T-helper 1 cell treated with Interleukin-12 subunit alpha and Interleukin-12 subunit beta and Interleukin-4 antibody, amounts not matched to agents 30 ng/mL and 1 ng/mL, for 36 hours (primary cell): ENCODE data around the gene ARHGAP31. TPM values are rescaled to one million over a fixed set of nuclear protein-coding genes. Genes with fewer than 3 reads are reported as not detected.
"Not testable (repeated sequence)": the region's sequence is repeated elsewhere in the genome, so short reads cannot be mapped to it uniquely, and the experiment has no call there.

Source experiments
- intact Hi-C: fragments of 100-400 bp; cut with micrococcal nuclease; formaldehyde crosslinking; loops from one replicate; pipeline ENCODE4 v1.15.1; 2024
- total RNA-seq: library from RNA; stranded (reverse); gene quantifications from 2 replicates; pipeline ENCODE4 v1.2.3, GENCODE V29; 2022

The ARHGAP31 gene, protein sequence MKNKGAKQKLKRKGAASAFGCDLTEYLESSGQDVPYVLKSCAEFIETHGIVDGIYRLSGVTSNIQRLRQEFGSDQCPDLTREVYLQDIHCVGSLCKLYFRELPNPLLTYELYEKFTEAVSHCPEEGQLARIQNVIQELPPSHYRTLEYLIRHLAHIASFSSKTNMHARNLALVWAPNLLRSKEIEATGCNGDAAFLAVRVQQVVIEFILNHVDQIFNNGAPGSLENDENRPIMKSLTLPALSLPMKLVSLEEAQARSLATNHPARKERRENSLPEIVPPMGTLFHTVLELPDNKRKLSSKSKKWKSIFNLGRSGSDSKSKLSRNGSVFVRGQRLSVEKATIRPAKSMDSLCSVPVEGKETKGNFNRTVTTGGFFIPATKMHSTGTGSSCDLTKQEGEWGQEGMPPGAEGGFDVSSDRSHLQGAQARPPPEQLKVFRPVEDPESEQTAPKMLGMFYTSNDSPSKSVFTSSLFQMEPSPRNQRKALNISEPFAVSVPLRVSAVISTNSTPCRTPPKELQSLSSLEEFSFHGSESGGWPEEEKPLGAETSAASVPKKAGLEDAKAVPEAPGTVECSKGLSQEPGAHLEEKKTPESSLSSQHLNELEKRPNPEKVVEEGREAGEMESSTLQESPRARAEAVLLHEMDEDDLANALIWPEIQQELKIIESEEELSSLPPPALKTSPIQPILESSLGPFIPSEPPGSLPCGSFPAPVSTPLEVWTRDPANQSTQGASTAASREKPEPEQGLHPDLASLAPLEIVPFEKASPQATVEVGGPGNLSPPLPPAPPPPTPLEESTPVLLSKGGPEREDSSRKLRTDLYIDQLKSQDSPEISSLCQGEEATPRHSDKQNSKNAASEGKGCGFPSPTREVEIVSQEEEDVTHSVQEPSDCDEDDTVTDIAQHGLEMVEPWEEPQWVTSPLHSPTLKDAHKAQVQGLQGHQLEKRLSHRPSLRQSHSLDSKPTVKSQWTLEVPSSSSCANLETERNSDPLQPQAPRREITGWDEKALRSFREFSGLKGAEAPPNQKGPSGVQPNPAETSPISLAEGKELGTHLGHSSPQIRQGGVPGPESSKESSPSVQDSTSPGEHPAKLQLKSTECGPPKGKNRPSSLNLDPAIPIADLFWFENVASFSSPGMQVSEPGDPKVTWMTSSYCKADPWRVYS (N-terminal part only)
- total RNA-seq = 4.2 and 5.0 TPM in 2 replicates

DNA sequence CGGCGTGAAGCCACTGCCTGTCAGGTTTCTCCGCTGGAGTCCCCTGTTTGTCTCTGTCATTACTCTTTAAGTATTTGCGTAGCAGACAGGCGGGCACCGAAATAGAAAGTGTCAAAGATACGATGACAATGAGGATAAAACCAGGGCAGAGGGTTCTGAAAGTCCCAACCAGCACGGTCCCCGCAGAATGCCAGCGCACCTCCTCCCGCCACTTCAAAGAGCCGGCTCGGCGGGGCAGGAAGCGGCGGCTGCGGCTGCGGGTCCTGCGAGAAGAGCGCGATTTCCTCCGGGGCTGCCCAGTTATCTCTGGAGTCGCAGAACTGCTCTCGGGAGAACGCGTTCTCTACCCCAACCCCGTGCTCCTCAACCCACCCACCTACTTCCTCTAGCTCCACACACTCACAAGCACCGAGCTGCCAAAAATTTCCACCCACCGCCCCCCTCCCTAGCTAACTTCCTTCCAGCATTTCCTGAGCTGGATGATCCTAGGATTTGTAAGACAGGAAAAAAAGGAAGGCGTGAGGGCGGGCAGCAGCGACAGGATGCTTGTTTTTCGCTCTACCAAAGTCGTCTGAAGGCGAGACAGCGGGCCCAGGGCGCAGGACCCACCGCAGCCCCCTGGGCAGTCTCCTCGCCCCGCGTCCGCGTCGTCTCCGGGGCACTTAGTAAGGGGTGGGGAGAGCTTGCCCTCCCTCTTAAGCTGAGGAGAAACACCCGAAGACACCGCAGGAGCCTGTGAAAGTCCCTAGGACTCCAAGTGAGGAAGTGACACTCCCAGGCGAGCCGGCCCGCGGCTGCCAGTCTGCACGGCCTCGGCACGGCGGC, at the start of gene ARHGAP31:
TSS of gene ARHGAP31 (plus strand) at position 513 of the 825 bp plus-strand sequence. CDS start 522 bp downstream, outside the sequence.
- intact Hi-C loops = loop anchor here (1.0 to 10.0 kb wide), 12 partner anchors 29 to 1051 kb away; partner anchors contain the start of genes CD80, GSK3B, LRRC58 and TIMMDC1

DNA sequence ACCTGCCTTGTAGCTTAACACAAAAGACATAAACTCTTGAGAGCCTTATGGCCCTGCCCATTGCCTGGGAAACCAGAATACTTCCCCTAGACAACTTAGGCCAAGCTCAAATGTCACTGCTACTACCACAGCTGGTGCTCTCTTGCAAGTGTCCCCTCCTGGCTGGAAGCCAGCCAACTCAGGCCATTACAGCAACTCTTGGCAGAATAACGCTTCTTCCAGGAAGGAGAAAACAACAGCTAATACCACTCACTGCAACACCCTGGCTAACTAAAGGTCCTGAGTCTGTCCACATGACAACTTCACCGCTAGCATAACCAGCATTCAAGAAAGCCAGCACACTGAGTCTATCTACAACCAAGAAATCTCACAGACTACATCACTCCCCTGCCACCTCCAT, 48.4 kb upstream of the ARHGAP31 start:
- intact Hi-C loops = no loop called here

DNA sequence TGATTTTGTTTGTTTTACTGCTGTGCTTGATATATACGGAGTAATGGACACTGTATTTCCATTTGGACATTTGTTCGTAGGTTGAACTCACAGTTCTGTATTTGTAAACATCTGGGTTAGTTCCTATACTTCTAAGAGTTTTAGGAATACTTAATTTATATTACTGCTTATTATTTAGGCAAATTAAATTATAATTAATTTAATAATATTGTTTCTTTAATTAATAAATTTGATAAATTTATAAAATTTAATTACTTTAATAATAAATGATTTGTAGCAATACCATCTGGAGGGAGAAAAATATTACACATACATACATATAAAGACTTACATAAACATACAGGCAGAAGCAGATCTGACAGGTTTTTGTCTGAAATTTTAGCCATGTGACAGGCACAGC, 39.0 kb upstream of the ARHGAP31 start:
- intact Hi-C loops = no loop called here

DNA sequence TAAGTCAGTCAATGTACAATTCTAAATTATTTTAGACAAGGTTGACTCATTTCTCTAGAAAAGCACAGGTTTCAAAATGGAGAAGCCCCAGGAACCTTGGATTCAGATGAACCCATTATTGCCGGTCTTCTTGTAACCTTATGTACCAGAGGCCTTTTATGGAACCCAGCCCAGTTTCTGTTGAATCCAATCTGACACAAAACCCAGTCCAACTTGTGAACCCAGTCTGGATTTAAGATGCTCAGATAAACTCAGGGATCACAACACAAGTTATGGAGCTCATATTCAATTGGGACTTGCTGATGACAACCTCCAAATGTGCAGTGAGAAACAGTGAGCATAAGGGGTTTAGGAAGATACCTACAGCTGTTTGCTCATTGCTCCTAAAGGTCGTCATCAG, 37.1 kb upstream of the ARHGAP31 start:
- intact Hi-C loops = no loop called here

DNA sequence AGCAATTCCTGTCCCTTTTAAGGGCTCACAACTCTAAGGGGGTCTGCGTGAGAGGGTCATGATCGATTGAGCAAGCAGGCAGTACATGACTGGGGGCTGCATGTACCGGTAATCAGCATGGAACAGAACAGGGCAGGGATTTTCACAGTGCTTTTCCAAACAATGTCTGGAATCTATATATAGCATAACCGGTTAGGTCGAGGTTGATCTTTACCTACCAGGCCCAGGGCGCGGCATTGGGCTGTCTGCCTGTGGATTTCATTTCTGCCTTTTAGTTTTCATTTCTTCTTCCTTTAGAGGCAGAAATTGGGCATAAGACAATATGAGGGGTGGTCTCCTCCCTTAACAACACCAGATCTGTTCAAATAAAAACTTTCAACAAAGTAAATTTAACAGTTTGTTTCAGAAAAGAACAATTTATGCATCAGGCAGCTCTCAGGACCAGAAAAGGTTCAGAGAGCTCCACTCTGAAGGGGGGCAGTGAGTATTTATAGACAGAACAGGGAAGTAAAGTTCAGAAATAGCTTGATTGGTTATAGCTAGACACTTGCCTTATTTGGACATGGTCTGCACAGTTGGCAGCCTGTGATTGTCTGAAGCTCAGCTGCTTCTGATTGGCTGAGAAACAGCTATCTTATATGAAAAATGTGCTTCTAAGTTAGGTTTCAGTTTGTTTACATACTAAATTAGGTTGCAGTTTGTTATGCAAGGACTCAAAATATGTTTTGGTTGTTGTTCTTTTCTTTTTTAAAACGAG, 36.4 kb upstream of the ARHGAP31 start:
- intact Hi-C loops = no loop called here

DNA sequence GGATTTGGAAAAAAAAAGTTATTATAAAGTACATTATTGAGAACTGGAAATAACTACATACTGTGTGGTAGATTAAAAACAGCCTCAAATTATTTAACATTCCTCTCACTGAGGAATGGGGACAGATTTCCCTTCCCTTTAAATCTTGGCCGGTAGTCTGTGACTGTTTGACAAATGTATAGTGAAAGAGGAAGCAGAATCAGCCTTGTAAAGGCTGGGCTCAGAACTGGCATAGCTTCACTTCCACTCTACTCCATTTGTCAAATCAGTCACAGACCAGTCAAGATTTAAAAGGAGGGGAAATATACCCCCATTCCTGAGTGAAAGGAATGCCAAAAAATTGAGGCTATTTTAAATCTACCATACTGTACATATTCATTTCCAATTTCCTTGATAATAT, 35.3 kb upstream of the ARHGAP31 start:
- intact Hi-C loops = no loop called here

DNA sequence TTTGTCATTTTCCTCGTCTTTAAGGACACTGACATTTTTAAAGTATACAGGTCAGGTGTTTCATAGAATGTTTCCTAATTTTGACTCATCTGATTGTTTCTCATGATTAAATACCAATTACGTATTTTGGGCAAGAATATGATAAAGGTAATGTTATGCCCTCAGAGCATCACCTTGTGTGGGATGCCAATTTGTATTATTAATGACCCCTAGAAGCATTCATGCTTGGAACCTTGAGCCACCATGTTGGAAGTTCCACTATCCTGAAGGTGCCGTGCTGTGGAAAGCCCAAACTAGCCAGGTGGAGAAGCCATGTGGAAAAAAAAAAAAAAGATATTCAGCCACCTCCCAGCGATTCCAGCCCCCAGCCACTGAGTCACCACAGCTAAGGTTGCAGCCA, 34.4 kb upstream of the ARHGAP31 start:
- intact Hi-C loops = no loop called here

DNA sequence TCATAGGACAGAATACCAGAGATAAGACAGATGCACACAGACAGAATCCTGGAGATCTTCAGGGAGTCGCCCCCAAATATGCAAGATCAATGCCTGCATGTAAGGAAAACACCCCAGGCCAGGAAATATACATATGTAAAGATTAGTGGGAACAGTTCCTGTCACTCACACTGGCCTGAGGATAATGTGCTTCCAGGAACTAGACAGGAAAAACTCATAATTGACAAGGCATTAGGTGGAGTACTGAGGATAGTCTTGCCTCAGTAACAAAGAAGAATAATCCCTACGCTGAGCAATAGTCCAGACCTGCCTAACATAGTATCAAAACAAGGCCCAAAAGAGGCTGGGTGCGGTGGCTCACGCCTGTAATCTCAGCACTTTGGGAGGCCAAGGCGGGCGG, 33.1 kb upstream of the ARHGAP31 start:
- intact Hi-C loops = no loop called here

DNA sequence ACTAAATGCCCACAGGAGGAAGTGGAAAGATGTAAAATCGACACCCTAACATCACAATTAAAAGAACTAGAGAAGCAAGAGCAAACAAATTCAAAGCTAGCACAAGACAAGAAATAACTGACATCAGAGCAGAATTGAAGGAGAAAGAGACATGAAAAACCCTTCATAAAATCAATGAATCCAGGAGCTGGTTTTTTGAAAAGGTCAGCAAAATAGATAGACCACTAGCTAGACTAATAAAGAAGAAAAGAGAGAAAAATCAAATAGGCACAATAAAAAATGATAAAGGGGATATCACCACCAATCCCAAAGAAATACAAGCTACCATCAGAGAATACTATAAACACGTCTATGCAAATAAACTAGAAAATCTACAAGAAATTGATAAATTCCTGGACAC, 24.0 kb upstream of the ARHGAP31 start:
- intact Hi-C loops = not testable (repeated sequence)

DNA sequence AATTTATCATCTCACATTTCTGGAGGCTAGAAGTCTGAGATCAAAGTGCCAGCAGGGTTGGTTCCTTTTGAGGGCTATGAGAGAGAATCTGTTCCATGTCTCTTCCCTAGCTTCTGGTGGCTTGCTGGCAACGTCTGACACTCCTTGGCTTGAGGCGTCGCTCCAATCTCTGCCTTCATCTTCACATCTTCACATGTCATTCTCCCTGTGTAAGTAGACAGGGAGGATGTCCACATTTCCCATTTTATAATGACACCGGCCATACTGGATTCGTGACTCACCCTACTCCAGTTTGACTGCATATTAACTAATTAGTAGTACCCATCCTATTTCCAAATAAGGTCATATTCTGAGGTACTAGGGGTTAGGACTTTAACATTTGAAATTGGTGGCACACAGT, 17.5 kb upstream of the ARHGAP31 start:
- intact Hi-C loops = no loop called here

DNA sequence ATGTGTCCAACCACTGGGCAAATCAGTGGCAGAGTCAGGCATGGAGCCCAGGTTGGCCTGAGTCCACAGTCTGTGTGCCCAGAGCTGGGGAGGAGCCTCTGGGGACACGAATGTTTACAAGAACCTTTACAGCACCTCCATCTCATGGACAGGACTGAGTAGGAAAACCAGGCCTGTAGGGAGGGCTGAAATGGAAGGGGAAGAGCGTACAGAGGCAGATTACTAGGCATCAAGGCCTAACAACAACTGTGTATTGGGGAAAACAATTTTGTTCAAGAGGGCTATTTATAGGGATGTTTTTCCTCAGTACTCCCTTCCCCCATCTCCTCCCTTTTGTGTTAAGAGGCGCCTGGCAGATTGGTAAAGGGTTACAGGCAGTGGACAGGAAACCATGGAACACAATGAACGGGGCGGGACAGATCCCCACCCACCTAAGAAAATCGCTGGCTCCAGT, 15.1 kb upstream of the ARHGAP31 start:
- intact Hi-C loops = no loop called here

DNA sequence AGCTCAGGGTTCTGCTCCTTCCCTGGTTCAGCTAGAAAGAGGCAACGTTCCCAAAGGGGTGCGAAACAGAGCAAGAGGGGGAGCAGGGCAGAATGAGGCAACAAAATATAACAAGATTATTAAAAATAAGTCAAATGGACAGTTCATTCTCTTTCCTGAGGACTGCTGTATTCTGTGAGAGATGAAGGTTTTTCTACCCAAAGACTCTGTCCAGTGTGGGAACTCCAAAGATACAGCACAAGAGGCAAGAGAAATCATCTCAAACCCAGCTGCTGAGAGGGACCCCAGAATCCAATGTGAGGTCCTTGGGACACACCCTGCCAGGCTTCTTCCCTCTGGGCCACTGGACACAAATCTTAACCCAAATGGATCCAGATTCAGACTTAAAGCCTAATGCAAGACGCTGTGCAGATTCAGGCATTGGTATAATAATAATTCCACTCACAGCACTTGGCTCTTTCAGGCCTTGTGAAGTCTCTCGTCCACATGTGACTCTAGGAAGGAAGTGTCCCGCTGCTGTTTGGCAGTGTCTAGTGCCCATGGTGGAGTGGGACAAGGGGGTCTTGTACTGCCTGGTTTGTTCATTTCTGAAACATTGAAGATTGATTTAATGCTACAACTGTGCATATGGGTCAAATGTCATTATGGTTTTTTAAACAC, 14.5 kb upstream of the ARHGAP31 start:
- intact Hi-C loops = no loop called here

DNA sequence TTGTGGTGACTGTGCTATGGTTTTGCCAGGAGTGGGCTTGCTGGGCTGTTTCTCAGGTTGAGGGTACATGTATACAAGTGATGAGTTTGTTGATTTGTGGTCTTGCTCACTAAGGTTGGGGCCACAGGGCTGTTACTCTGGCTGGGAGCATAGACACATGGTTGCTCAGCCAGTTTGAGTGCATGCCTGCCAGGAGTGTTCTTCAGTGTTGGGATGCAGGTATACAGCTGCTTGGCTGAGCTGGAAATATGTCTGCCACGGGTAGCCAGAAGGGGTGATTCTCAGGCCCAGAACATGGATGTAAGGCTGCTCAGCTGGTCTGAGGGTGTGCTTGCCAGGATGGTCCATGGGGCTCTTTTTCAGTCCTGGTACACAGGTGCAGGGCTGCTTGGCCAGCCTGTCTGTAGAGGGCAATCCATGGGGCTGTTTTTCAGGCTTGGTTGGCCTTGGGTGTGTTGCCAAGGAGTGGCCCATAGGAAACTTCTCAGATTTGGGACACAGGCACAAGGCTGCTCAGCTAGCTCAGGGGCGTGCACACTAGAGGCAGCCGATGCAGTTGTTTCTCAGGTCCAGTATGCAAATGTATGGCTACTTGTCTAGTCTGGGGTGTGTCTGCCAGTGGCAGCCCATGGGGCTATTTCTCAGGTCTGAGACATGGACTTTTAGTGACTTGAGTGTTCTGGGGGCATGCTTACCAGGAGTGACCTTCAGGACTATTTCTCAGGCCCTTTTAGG, 5.3 kb upstream of the ARHGAP31 start:
- intact Hi-C loops = no loop called here

DNA sequence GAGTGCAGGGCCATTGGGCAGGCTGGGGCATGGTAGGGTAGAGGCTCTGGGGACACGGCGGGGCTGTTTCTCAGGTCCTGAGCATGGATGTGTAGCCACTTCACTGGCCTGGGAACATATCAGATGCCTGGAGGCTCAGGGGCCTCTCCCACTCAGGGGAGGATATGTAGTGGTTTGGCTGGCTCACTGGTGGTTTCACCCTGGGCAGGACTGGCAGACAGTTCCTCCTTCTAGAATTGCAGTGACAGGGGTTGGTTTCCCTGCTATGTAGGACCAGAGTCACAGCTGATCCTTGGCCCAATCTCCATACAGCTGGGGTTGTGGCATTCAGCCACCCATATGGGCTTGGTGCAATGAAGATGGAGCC, 4.8 kb upstream of the ARHGAP31 start:
- intact Hi-C loops = no loop called here

DNA sequence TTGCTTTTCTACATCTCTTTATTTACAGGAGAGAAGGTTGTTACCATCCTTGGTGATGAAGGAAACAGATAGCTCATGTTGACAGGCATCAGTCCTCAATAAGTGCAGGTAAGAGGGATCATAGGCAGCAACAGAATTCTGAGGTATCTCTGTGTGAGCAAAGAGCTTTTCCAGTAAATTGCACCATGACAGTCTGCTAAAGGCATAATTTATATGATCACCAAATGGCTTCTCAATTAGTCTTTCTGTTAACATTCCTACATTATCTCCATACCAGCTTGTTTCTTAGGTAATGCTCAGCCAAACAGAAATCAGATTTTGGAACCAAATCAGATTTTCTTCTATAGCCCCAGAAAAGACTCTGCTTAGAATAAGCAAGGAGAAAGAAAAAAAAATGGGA, 3.6 kb upstream of the ARHGAP31 start:
- intact Hi-C loops = loop anchor here (5.0 to 10.0 kb wide), 2 partner anchors 267 to 1054 kb away; partner anchors contain the start of genes CD80 and LRRC58

DNA sequence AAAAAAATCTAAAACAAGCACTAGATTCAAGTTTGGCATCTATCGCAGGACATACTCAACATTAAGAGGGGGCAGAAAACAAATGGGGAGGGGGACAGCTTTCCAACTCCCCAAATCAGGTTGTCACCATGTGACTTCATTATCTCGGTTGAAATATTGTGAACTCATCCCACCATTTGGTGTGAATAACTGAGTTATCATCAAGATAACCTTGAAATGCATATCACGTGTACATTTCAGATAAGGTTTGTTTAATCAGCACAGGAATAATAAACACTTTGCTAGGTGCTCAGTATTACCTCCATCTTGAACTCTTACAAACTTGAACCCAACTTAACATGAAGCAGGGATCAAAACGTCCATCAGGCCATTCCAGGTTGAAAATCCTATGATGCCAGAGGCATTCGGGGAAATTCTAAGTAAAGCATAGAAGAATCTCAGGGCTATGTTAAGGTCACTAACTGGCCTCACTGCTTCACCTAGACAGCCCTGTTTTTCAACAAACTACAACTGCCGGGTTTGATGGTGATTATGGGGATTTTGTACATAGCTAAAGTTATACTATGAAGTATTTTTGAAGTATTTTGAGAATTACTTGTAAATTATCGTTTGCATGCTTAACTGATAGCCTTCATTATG, 3.0 kb upstream of the ARHGAP31 start:
- intact Hi-C loops = loop anchor here (5.0 to 10.0 kb wide), 2 partner anchors 266 to 1054 kb away; partner anchors contain the start of genes CD80 and LRRC58

DNA sequence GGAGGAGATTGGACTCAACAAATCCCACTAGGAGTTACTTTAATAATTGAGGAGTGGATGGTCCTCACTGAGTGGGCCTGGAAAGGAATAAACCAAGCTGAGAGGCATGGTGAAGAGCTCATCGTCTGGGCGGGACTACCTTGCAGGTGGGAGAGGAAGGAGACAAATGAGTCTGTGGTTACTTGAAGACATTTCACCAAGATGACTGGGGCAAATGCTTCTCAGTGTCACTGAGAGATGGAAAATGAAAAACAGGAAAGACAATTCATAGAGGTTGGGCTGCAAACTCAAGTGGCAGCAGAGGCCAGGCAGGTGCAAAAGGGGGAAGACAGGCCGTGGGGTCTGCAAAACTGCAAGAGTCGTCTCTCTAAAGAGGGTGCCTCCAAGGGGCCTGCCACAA, 1.5 kb upstream of the ARHGAP31 start:
- intact Hi-C loops = loop anchor here (5.0 to 10.0 kb wide), 2 partner anchors 265 to 1052 kb away; partner anchors contain the start of genes CD80 and LRRC58
